GM21786 (cell line): ENCODE measurements around the gene CACNA1I.

ENCODE experiments used
- ATAC-seq: cut with Tn5 transposase; IDR thresholded peaks from one replicate; pipeline ENCODE4 v1.9.1; 2021; ENCODE audit not compliant: unreplicated experiment

CACNA1I gene

DNA sequence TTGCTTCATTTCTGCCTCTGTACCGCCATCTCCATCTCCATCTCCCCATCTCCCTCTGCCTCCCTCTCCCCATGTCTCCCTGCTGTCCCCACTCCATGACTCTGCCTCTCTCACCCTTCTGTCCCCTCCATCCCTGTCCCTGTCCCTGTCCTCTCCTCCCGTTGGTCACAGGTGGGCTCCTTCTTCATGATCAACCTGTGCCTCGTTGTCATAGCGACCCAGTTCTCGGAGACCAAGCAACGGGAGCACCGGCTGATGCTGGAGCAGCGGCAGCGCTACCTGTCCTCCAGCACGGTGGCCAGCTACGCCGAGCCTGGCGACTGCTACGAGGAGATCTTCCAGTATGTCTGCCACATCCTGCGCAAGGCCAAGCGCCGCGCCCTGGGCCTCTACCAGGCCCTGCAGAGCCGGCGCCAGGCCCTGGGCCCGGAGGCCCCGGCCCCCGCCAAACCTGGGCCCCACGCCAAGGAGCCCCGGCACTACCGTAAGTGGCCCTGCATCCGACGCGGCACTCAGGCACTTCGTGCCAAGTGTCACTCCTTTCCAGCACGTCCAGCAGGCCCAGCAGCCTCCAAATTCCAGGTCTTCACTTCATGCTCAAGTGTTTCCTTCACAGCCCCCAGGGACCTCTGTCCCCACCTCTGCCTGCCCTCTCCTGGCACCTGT lies 76.0 kb downstream of the CACNA1I start:
- ATAC-seq = no peak

DNA sequence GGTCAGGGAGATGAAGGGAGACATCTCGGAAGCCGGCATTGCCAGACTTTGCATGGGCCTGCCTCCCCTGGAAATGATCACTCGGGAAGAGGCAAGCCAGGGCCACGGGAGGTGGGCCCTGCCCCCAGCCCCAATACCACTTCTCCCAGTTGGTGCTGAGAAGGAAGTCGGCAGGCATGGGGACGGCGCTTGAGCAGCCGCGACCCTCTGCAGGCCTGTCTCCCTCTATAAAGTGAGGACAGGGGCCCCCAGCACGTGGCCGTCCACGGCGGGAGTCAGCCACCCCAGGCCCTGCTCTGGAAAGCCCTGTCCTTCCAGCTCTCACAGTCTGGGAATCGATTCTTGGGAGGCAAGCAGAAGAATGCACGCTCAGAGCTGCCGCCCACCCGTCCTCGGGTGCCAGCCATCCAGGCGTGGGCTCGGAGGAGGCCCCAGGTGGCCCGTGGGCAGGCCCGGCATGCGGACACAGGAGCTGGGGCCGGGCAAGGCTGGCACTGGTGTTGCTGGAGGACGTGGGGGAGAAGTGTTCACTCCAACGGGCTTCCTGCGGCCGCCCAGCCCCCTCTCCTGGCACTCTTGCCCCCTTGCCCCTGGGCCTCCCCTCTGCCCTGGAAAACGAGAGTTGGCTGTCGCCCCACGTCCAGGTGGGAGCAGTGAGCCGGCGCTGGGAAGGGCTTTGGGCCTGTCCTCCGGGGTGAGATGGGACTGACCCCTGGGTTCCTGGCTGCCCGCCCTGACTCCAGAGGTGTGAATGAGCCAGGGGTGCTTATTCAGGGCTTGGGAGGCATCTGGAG lies 77.5 kb downstream of the CACNA1I start:
- no peak for ATAC-seq

DNA sequence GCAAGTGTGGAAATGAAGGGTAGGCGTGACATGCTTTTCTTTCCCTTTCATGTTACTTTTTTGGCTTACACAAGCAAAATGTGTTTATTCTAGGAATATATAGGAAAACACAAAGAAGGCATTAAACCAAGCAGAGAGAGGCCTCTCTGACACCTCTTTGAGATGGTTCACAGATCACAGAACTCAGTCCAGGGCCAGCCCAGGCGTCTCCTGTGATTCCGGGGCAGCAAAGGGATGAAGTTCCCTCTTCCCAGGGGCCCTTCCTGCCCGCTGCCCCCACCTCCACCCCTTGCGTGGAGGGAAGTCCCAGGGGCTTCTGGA lies 78.0 kb downstream of the CACNA1I start:
- ATAC-seq = no peak

DNA sequence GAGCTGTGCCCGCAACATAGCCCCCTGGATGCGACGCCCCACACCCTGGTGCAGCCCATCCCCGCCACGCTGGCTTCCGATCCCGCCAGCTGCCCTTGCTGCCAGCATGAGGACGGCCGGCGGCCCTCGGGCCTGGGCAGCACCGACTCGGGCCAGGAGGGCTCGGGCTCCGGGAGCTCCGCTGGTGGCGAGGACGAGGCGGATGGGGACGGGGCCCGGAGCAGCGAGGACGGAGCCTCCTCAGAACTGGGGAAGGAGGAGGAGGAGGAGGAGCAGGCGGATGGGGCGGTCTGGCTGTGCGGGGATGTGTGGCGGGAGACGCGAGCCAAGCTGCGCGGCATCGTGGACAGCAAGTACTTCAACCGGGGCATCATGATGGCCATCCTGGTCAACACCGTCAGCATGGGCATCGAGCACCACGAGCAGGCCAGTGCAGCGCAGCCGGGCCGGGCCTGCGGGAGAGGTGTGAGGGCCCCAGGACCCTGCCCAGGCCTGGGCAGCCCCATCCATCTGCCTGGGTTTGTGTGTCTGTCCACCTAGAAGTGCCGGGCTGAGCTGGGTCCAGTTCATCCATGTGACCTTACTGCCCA lies 79.0 kb downstream of the CACNA1I start:
- ATAC-seq = no peak

DNA sequence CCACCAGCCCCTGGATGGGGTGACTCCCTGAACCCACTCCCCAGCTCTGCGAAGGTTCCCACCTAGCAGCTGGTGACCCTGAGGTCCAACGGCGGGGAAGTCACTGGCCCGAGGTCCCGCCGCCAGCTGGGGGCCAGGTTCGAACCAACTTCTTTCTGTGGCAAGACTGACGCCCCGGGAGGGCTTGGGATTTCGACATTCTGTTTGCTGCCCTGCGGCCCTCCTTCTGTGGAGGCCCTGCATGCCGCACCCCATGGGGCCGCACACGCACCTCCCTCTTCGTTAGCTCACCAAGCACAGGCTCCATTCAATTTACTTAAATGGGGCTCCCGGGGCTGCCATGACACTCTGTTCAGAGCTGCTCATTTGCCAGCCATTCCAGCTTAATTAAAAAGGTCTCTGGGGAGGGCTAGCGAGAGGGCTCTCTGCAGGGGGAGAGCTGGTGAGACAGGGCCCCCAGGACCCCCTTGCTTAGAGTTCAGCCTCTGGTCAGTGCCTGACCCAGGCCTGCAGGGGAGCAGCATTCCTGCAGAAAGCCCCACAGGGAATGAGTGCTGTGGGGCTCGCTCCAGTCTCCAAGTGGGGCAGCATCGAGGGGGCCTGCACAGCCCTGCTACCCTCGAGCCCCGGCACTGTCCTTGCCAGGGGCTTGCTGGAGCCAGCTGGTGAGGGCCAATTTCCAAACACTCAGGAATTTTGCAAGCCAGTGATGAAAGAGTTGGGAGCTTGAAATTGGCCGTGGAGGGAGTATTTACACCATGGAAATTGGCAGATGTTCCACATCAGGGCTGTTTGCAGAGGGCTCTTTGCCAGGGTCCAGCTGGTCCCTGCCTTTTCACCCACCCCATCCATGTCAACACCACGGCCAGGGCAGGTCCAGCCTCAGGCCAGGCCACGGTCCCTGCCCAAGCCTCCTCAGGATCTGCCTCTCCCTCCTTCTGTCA lies 80.8 kb downstream of the CACNA1I start:
- ATAC-seq = no peak

DNA sequence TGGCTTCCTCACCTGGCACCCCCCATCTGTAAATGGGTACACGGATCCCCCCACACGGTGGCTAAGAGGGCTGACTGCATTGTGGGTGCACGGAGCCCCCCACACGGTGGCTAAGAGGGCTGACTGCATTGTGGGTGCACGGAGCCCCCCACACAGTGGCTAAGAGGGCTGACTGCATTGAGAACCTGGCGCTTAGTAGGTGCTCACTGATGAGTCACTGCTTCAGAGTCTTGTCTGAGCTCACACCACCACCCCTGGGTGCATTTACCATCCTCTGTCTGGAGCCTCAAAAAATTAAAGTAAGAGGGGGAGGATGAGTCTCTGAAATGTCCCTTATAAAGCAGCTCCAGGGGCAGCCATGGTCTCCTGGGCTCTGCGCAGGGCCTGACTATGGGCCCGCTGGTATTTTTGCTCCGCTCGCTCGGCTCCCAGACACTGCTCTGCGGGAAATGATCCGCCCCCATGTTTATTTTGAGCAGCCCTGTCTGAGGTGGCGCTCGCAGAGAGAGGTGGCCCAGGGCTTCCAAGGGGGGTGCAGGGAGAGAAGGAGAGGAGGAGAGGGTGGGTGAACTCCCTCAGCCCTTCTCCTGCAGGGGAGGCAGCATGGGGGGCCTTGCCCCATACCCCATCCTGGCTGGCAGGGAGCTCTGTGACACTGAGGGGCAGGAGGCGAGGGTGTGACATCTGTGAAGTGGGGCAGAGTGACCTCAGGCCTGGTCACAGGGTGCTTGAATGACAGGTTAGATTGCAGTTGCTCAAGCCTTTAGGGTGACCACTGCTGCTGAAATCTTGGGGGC lies 82.6 kb downstream of the CACNA1I start:
- no peak for ATAC-seq

DNA sequence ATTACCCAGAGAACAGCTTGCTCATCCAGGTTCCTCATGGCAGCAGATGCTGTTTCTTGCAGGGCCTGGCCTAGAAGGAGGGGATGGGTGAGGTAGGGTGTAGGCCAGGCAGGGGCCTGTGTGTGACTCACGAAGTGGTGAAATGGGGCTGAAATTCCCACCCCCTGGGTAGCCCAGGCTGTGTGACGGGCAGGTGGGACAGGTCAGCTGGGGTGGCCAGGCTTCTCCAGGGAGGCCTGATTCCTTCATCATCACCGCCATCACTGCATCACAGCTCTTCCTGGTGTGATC lies 83.2 kb downstream of the CACNA1I start:
- ATAC-seq = no peak

DNA sequence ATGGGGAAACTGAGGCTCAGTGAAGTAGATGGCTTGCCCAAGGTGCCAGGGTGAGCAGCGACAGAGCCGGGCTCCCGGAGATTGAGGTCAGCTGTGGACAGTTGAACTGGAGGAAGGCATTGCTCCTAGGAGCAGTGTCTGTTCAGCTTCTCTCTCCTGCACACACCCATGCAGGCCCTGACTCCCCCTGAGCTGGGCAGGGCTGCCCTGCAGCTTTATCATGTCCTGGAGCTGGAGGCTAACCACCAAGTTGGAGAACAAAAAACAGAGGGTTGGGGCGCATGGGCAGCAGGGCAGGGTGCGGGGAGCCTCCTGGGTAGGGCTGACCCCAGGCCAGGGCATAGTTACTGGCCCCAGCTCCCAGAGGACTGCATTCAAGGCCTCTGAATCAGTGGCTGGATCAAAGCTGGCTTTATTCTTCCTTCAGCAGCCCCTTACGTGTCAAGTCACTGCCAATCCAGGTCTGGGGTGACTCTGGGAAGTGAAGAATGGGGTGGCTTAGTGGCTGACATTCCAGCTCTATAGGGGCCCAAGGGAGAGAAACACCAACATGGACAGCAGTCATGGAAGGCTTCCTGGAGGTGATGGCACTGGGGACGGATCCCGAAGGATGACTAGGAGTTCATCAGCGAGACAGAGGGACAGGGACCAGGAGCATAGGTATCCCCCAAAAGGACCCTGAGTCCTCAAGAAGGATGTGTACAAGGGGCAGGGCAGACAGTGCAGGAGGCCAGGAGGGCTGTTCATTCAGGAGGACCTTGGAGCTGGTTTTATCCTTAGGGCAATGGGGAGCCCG lies 83.8 kb downstream of the CACNA1I start:
- ATAC-seq = no peak

DNA sequence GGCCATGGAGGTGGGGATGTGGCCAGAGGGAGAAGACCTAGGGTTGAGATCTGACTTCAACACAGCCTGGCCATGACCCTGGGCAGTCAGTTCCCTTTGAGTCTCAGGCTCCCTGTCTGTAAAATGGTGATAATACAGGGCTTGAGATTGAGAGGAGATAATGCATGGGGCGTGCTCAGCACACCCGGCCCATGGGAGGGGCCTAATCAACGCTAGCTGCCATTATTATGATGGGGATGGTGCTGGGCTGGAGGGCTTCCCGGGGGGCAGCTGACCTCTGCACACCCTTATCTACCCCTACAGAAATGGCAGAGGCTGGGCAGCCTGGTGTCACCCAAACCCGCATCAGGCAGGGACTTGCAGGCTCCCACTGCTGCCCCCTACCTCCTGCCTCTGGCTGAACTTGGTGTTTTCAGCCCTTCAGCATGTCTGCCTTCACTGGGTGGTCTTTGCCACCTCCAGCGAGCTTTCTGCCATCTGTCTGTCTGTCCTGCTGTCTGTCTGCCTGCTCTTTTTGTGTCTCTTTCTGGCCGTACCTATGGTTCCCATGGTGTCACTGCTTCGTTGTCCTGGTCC lies 84.5 kb downstream of the CACNA1I start:
- ATAC-seq = no peak

DNA sequence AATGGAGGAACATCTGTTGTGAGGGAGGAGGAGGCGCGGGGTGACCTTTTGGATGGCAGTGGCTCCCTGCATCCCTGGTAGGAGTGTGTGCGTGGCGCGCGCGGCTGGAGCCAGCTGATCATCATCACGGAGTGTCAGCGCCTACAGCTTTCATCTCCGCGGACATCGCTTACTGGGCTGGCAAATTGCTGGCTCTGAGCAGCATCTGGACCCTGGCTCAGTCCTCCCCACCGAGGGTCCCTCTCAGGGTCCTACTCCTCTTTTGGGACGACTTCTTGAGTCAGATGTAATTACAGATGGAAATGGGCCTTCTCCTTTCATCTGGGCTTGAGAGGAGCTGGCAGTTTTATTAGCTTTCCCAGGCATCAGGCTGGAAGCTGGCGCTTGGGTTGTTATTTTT lies 85.3 kb downstream of the CACNA1I start:
- no peak for ATAC-seq

DNA sequence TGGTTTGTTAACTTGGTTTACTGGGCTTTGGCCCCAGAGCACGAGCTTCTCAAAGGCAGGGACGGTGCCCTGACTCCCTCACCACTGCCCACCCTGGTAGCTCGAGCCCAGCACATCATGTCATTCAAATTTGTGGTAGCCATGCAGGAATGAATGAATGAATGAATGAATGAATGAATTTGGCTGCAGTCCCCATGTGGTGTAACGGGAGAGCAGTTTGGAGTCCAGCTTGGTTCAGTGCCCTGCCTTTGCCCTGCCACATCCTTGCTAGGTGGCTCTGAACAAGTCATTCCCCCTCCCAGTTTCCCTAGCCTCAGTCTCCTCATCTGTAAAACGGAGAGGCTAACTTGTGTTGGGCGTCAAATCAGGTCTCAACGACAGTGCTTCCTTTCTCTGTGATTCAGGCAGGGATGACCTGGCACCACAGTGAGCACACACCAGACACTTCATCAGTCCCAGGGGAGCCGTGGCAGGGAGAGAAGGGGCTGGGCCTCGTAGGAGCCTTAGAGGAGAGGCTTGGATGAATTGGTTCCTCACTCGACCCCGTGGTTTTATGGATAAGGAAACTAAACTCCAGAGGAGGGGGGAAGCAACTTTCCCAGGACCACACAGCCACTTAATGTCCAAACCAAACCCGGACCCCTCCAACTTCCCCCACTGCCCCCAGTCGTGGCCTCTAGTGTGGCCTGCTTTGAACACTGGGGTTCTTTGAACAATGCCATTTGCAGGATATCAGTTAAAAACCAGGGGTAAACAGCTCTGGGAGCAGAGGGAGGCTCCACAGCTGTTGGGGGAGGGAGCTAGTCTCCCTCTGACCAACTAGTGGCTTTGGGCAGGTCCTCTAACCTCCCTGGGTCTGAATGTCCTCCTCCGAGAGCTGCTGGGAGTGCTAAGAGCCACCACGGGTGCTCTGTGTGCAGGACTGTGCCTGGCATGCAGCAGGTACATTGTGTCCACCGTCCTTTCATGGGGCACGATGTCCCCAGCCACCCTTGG lies 86.2 kb downstream of the CACNA1I start:
- ATAC-seq = no peak

DNA sequence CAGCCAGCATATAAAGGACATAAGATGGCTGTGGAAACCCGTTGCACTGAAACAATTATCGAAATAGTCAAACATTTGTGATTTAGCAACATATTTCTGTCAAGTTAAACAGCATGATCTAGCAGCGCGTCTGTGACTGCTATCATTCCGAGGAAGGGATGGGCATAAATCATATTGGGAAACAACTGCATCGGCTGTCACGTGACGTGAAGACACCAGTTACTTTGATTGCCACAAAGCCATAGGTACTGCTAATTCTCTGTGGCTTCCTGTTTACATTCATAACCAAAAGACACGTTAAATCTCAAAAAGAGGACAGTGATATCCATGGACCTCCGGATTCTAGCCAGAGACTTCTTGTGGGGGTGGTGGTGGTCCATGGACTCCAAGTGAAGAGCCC lies 87.8 kb downstream of the CACNA1I start:
- ATAC-seq = no peak

DNA sequence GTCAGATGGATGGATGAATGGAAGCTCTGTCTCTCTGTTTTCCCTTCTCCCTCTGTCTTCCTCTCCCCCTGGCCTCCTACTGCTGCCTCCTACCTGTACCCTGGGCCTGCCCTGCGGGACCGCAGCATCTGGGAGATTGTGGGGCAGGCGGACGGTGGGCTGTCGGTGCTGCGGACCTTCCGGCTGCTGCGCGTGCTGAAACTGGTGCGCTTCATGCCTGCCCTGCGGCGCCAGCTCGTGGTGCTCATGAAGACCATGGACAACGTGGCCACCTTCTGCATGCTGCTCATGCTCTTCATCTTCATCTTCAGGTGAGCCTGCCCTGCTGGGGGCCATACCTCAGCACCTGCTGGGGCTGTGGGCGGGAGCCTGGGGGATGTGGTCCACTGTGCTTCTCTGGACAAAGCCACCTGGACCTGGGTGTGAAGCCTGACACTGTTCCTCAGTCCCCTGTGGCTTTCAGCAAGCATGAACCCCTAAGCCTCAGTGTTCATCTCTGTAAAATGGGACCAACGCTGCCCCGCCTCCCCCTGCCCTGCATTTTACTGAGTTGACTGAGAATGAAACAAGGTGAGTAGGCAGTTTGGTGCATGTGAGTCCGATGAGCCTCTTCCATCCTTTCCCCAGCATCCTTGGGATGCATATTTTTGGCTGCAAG lies 88.4 kb downstream of the CACNA1I start:
- no peak for ATAC-seq

DNA sequence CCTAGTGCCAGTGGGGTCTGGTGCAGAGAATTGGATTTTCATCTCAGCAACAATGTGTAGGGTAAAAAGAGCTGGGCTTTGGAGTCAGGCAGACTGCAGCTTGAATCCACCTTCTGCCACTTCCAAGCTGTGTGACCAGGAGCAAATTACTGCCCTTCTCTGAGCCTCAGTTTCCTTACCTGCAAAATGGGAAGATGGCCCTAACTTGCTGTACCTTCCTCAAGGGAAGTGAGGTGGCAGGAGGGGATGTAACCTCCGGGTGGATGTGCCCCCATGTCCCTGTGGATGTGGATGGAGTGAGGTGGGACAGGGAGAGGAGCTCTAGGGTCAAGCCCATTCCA lies 90.9 kb downstream of the CACNA1I start:
- no peak for ATAC-seq

DNA sequence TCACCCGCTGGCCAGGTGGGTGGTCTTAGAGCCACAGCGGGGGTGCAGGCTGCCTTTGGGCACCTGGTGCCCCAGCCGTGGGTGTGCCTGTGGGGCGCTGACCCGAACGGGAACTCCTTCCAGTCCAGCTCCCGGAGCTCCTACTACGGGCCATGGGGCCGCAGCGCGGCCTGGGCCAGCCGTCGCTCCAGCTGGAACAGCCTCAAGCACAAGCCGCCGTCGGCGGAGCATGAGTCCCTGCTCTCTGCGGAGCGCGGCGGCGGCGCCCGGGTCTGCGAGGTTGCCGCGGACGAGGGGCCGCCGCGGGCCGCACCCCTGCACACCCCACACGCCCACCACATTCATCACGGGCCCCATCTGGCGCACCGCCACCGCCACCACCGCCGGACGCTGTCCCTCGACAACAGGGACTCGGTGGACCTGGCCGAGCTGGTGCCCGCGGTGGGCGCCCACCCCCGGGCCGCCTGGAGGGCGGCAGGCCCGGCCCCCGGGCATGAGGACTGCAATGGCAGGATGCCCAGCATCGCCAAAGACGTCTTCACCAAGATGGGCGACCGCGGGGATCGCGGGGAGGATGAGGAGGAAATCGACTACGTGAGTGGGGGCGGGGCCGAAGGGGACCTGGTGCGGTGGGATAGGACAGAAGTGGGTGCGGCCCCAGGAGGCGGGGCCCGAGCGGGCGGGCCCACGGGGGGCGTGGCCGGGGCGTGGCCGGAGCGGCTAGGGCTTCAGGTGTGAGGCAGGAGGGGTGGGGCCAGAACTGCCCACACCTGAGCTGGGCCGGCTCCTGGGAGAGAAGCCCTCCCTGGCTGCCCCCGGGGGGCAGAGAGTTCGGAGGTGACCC lies 91.5 kb downstream of the CACNA1I start:
- no peak for ATAC-seq

DNA sequence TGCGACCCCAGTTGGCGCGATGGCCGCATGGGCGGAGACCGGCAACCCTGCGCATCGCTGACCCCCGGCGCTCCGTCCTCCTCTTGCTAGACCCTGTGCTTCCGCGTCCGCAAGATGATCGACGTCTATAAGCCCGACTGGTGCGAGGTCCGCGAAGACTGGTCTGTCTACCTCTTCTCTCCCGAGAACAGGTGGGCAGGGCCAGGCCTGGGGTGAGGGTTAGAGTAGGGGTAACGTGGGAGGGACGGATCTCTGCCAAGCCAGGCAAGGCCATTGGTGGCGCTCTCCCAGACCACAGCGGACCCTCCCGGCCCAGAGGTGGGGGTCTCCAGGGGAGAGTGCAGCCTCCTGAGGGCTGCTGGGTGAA lies 92.1 kb downstream of the CACNA1I start:
- ATAC-seq = no peak

DNA sequence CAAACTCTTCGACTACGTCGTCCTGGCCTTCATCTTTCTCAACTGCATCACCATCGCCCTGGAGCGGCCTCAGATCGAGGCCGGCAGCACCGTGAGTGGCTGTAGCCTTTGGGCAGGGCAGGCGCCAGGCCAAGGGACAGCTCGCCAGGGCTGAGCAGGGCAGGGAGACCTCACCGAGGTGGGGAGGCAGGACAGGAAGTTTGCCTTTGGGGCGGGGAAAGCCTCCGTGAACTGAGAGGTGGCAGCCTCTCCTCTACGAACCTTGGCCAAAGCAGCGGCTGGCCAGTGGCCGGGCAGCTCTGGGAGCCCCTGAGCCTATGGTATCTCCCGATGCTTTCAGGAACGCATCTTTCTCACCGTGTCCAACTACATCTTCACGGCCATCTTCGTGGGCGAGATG lies 93.2 kb downstream of the CACNA1I start:
- no peak for ATAC-seq
